Calu3 (cell line): ENCODE data around the gene MORF4L1. TPM values are rescaled to one million over a fixed set of nuclear protein-coding genes. Genes with fewer than 3 reads are reported as not detected.

ENCODE experiments used
- BruUV-seq: library from RNA; stranded (reverse); fragments of 400-500 nt; replicated peaks from 2 replicates; lab custom pipeline; 2021; lab: Mats Ljungman, UMichigan
- CTCF ChIA-PET: fragments of 300-600 bp; sonication (Branson Sonifier 250); formaldehyde crosslinking; loops from one replicate; lab custom pipeline; 2022; ENCODE audit warnings: antibody characterized with exemption; lab: Charles Lee
- DNase-seq: peaks from one replicate; pipeline ENCODE4 v3.0.0; 2022
- H3K27ac Mint-ChIP-seq: one replicate; pipeline ENCODE4 v1.8.0; 2022; ENCODE audit warnings: mixed read lengths; ENCODE audit not compliant: unreplicated experiment
- H3K27me3 Mint-ChIP-seq: one replicate; pipeline ENCODE4 v1.8.0; 2022; ENCODE audit warnings: mixed read lengths; ENCODE audit not compliant: unreplicated experiment
- H3K36me3 Mint-ChIP-seq: one replicate; pipeline ENCODE4 v1.8.0; 2022; ENCODE audit warnings: mild to moderate bottlenecking, moderate library complexity, mixed read lengths; ENCODE audit not compliant: insufficient read depth, unreplicated experiment
- H3K4me1 Mint-ChIP-seq: one replicate; pipeline ENCODE4 v1.8.0; 2022; ENCODE audit warnings: mild to moderate bottlenecking, low read depth, mixed read lengths; ENCODE audit not compliant: unreplicated experiment
- H3K4me3 Mint-ChIP-seq: one replicate; pipeline ENCODE4 v1.8.0; 2022; ENCODE audit warnings: mild to moderate bottlenecking, low read depth, moderate library complexity, mixed read lengths; ENCODE audit not compliant: unreplicated experiment
- H3K9me3 Mint-ChIP-seq: one replicate; pipeline ENCODE4 v1.8.0; 2022; ENCODE audit warnings: low read depth, mixed read lengths; ENCODE audit not compliant: unreplicated experiment
- CTCF ChIP-seq: fragments of 200-600 bp; IDR thresholded peaks from one replicate; pipeline ENCODE4 v1.8.0; 2022; ENCODE audit warnings: antibody characterized with exemption; ENCODE audit not compliant: unreplicated experiment
- intact Hi-C: fragments of 100-400 bp; cut with micrococcal nuclease; formaldehyde crosslinking; loops from one replicate; pipeline ENCODE4 v1.10.0; 2022; ENCODE audit not compliant: unreplicated experiment
- total RNA-seq: library from RNA; stranded (reverse); gene quantifications from 2 replicates; pipeline ENCODE4 v1.2.3, GENCODE V29; 2022

MORF4L1 gene
- total RNA-seq, 1 experiment from 2014 or later, result 335 TPM

GRCh38 chr15:78914027-78914764 is 41.5 kb downstream of the MORF4L1 start:
- Mint-ChIP-seq H3K27ac (no peak overlapping the region), H3K36me3 (peaks cover 49% of the 10 kb centered on the region), H3K4me3 (no peak overlapping the region), H3K9me3 (no peaks in the 10 kb centered on the region), H3K27me3 (no peaks in the 10 kb centered on the region), H3K4me1 (peaks cover 7% of the 10 kb centered on the region)
- no peak for TF ChIP-seq CTCF
- intact Hi-C loops, result no loop called here
- no TSS peak for BruUV-seq
- CTCF ChIA-PET, result interaction anchor here (0.5 to 1.0 kb wide), 3 partner anchors 31 to 270 kb away, joined by 3 to 5 read pairs (median 3); partner anchors contain the start of gene CTSH
- peak; percentile 25 for DNase-seq

GRCh38 chr15:78915341-78916087 is 42.8 kb downstream of the MORF4L1 start:
- Mint-ChIP-seq H3K9me3 (no peaks in the 10 kb centered on the region), H3K36me3 (peaks cover 51% of the 10 kb centered on the region), H3K27me3 (no peaks in the 10 kb centered on the region), H3K4me1 (peaks cover 7% of the 10 kb centered on the region), H3K4me3 (no peak overlapping the region), H3K27ac (no peak overlapping the region)
- CTCF ChIA-PET, result interaction anchor here (0.6 kb wide), 1 partner anchor 8 kb away, joined by 6 read pairs; no protein-coding TSS in a partner anchor
- intact Hi-C loops, result no loop called here
- DNase-seq, result no peak
- BruUV-seq, result no TSS peak
- no peak for TF ChIP-seq CTCF

- Mint-ChIP-seq H3K27ac (no peak overlapping the region), H3K4me1 (peaks cover 7% of the 10 kb centered on the region), H3K4me3 (no peak overlapping the region), H3K36me3 (peaks cover 54% of the 10 kb centered on the region), H3K9me3 (no peaks in the 10 kb centered on the region), H3K27me3 (no peaks in the 10 kb centered on the region)
- intact Hi-C loops, result no loop called here
- BruUV-seq, result no TSS peak
- DNase-seq, result no peak
- no peak for TF ChIP-seq CTCF
- CTCF ChIA-PET, result interaction anchor here (0.6 kb wide), 1 partner anchor 9 kb away, joined by 6 read pairs; no protein-coding TSS in a partner anchor
Measured at GRCh38 chr15:78916088-78916487, 43.4 kb downstream of the MORF4L1 start.

GRCh38 chr15:78917888-78918287 is 45.2 kb downstream of the MORF4L1 start:
- no TSS peak for BruUV-seq
- no peak for DNase-seq
- CTCF ChIA-PET, result no interaction called here
- H3K27ac Mint-ChIP-seq, result no peak overlapping the region
- no peaks in the 10 kb centered on the region for H3K9me3 Mint-ChIP-seq
- TF ChIP-seq CTCF, result no peak
- H3K4me1 Mint-ChIP-seq, result peaks cover 1% of the 10 kb centered on the region
- H3K4me3 Mint-ChIP-seq, result no peak overlapping the region
- no peaks in the 10 kb centered on the region for H3K27me3 Mint-ChIP-seq
- peaks cover 57% of the 10 kb centered on the region for H3K36me3 Mint-ChIP-seq
- intact Hi-C loops, result no loop called here
